H9 (cell line): ENCODE results near the gene SLC22A12. TPM values are rescaled to one million over a fixed set of nuclear protein-coding genes. Genes with fewer than 3 reads are reported as not detected.

Source experiments
- DNase-seq: peaks from one replicate; pipeline ENCODE4 v3.0.0-alpha.2; 2017
- H2AFZ ChIP-seq: one replicate; pipeline ENCODE4 v1.6.1; 2013; ENCODE audit warnings: mild to moderate bottlenecking, low read length, control low read depth, moderate library complexity
- H2AK5ac ChIP-seq: 2 replicates; pipeline ENCODE4 v1.6.1; 2013; ENCODE audit warnings: low read length, control low read depth, mixed read lengths; ENCODE audit not compliant: insufficient read length
- H2BK120ac ChIP-seq: one replicate; pipeline ENCODE4 v1.6.1; 2013; ENCODE audit warnings: low read depth, mild to moderate bottlenecking, low read length, control low read depth, inconsistent platforms; ENCODE audit not compliant: poor library complexity, severe bottlenecking
- H2BK12ac ChIP-seq: 2 replicates; pipeline ENCODE4 v1.6.1; 2013; ENCODE audit warnings: low read length, control low read depth, mixed read lengths, low read depth; ENCODE audit not compliant: insufficient read length
- H2BK15ac ChIP-seq: 2 replicates; pipeline ENCODE4 v1.6.1; 2013; ENCODE audit warnings: low read depth, low read length, control low read depth
- H2BK20ac ChIP-seq: one replicate; pipeline ENCODE4 v1.6.1; 2013; ENCODE audit warnings: low read depth, mild to moderate bottlenecking, low read length, control low read depth, inconsistent platforms; ENCODE audit not compliant: poor library complexity, severe bottlenecking
- H2BK5ac ChIP-seq: 2 replicates; pipeline ENCODE4 v1.6.1; 2013; ENCODE audit warnings: low read length, control low read depth, mixed read lengths; ENCODE audit not compliant: insufficient read length
- H3K14ac ChIP-seq: 2 replicates; pipeline ENCODE4 v1.6.1; 2013; ENCODE audit warnings: low read length, control low read depth; ENCODE audit not compliant: insufficient read depth
- H3K18ac ChIP-seq: 2 replicates; pipeline ENCODE4 v1.6.1; 2013; ENCODE audit warnings: low read depth, mild to moderate bottlenecking, mixed read lengths, low read length, control low read depth; ENCODE audit not compliant: insufficient read length
- H3K23ac ChIP-seq: 2 replicates; pipeline ENCODE4 v1.6.1; 2013; ENCODE audit warnings: low read length, control low read depth, mixed read lengths, low read depth; ENCODE audit not compliant: insufficient read length
- H3K23me2 ChIP-seq: 2 replicates; pipeline ENCODE4 v1.6.1; 2013; ENCODE audit warnings: low read depth, mild to moderate bottlenecking, mixed read lengths, low read length, control low read depth; ENCODE audit not compliant: insufficient read length, poor library complexity, severe bottlenecking
- H3K27ac ChIP-seq: 2 replicates; pipeline ENCODE4 v1.5.1; 2013; ENCODE audit warnings: low read length, control low read depth, mixed read lengths, low read depth; ENCODE audit not compliant: insufficient read length
- H3K27me3 ChIP-seq: 2 replicates; pipeline ENCODE4 v1.6.1; 2013; ENCODE audit warnings: low read length, control low read depth, inconsistent platforms; ENCODE audit not compliant: insufficient read depth
- H3K4ac ChIP-seq: 2 replicates; pipeline ENCODE4 v1.6.1; 2013; ENCODE audit warnings: low read depth, mild to moderate bottlenecking, control low read depth, inconsistent platforms, low read length, moderate library complexity
- H3K4me1 ChIP-seq: 2 replicates; pipeline ENCODE4 v1.6.1; 2013; ENCODE audit warnings: low read length, control low read depth, inconsistent platforms; ENCODE audit not compliant: insufficient read depth
- H3K4me2 ChIP-seq: 2 replicates; pipeline ENCODE4 v1.6.1; 2013; ENCODE audit warnings: low read length, control low read depth, mixed read lengths; ENCODE audit not compliant: insufficient read length, insufficient read depth
- H3K56ac ChIP-seq: 2 replicates; pipeline ENCODE4 v1.6.1; 2013; ENCODE audit warnings: low read depth, mild to moderate bottlenecking, mixed read lengths, low read length, control low read depth; ENCODE audit not compliant: insufficient read length
- H3K79me1 ChIP-seq: 2 replicates; pipeline ENCODE4 v1.6.1; 2013; ENCODE audit warnings: low read depth, mild to moderate bottlenecking, moderate library complexity, low read length, control low read depth, inconsistent platforms; ENCODE audit not compliant: insufficient read depth, poor library complexity, severe bottlenecking
- H3K79me2 ChIP-seq: 2 replicates; pipeline ENCODE4 v1.6.1; 2013; ENCODE audit warnings: low read length, control low read depth, inconsistent platforms; ENCODE audit not compliant: insufficient read depth
- H3K9ac ChIP-seq: 2 replicates; pipeline ENCODE4 v1.6.1; 2013; ENCODE audit warnings: low read length, control low read depth, mixed read lengths; ENCODE audit not compliant: insufficient read length; ENCODE audit errors: extremely low read depth
- H3K9me3 ChIP-seq: one replicate; pipeline ENCODE4 v1.6.1; 2013; ENCODE audit warnings: low read depth, low read length, inconsistent platforms; ENCODE audit not compliant: control insufficient read depth
- H3T11ph ChIP-seq: one replicate; pipeline ENCODE4 v1.6.1; 2013; ENCODE audit warnings: mild to moderate bottlenecking, low read length, control low read depth, inconsistent platforms
- H4K20me1 ChIP-seq: one replicate; pipeline ENCODE4 v1.6.1; 2013; ENCODE audit not compliant: control insufficient read depth, insufficient read length, insufficient read depth
- H4K5ac ChIP-seq: 2 replicates; pipeline ENCODE4 v1.6.1; 2013; ENCODE audit warnings: low read depth, mild to moderate bottlenecking, mixed read lengths, low read length, control low read depth; ENCODE audit not compliant: insufficient read length
- H4K8ac ChIP-seq: replicated peaks from 2 replicates; pipeline ENCODE4 v1.6.1; 2013; ENCODE audit warnings: low read length, control low read depth, mixed read lengths, low read depth; ENCODE audit not compliant: insufficient read length
- H4K91ac ChIP-seq: 2 replicates; pipeline ENCODE4 v1.6.1; 2013; ENCODE audit warnings: low read depth, mild to moderate bottlenecking, moderate library complexity, mixed read lengths, low read length, control low read depth; ENCODE audit not compliant: insufficient read length
- H3K27ac Mint-ChIP-seq, 3 experiments: 2 replicates in 2 of 3; 3 replicates in 1 of 3; pipeline ENCODE4 v1.8.0; 2020 to 2021; ENCODE audit warnings: mixed read lengths in 3 of 3, mild to moderate bottlenecking in 1 of 3, moderate library complexity in 1 of 3
- H3K27me3 Mint-ChIP-seq: 2 replicates; pipeline ENCODE4 v1.8.0; 2021; ENCODE audit warnings: low read depth, mild to moderate bottlenecking, moderate library complexity, mixed read lengths
- H3K36me3 Mint-ChIP-seq, 3 experiments: 2 replicates in 2 of 3; 3 replicates in 1 of 3; pipeline ENCODE4 v1.8.0; 2020 to 2021; ENCODE audit warnings: low read depth in 3 of 3, mixed read lengths in 3 of 3; ENCODE audit not compliant: insufficient read depth in 1 of 3
- H3K4me1 Mint-ChIP-seq, 2 experiments: 2 replicates each; pipeline ENCODE4 v1.8.0; 2020; ENCODE audit warnings: mixed read lengths in 2 of 2
- H3K4me3 Mint-ChIP-seq, 2 experiments: 2 replicates in 1 of 2; 3 replicates in 1 of 2; pipeline ENCODE4 v1.8.0; 2020 to 2021; ENCODE audit warnings: mild to moderate bottlenecking in 2 of 2, mixed read lengths in 2 of 2, moderate library complexity in 1 of 2
- H3K9me3 Mint-ChIP-seq, 2 experiments: 2 replicates in 1 of 2; 3 replicates in 1 of 2; pipeline ENCODE4 v1.8.0; 2020; ENCODE audit warnings: mild to moderate bottlenecking in 2 of 2, mixed read lengths in 2 of 2, moderate library complexity in 1 of 2
- CTCF ChIP-seq: fragments of 200-600 bp; sonication (generic); conservative IDR thresholded peaks from 3 replicates; pipeline ENCODE4 v1.8.0; 2021; ENCODE audit warnings: antibody characterized with exemption, mild to moderate bottlenecking
- WGBS: extraction: QIAGEN DNeasy Blood & Tissue Kit; methylation state at CpG from one replicate; pipeline ENCODE4 v1.1.7; 2013; ENCODE audit warnings: missing lambda C conversion rate, low lambda C conversion rate, mixed read lengths; ENCODE audit not compliant: insufficient read length; ENCODE audit errors: extremely low coverage; 5-methylcytosine and 5-hydroxymethylcytosine counted together
- total RNA-seq: library from RNA; stranded (reverse); gene quantifications from 2 replicates; pipeline ENCODE4 v1.2.1, GENCODE V29; 2021

The SLC22A12 gene
- total RNA-seq, 1 experiment from 2014 or later, result not detected

GRCh38 chr11:64632654-64633053 lies 41.6 kb downstream of the SLC22A12 start:
- no peak for TF ChIP-seq CTCF
- H3K79me1 ChIP-seq, result no peaks in the 10 kb centered on the region
- peaks cover 5% of the 10 kb centered on the region; the same call in 1 of the 2 replicates for H3K27me3 ChIP-seq
- H3K4me1 ChIP-seq, result no peaks in the 10 kb centered on the region; the same call in 1 of the 2 replicates
- Mint-ChIP-seq H3K27ac (peak overlapping the region in 1 of 3 experiments; percentile 80; a peak in 1 of 7 replicates), H3K36me3 (peaks cover 0 to 4% (median 0%) of the 10 kb centered on the region in 3 experiments; a peak in 1 of 7 replicates), H3K4me3 (no peak overlapping the region), H3K27me3 (peaks cover 66% of the 10 kb centered on the region), H3K9me3 (peaks cover 0 to 3% of the 10 kb centered on the region in 2 experiments; a peak in 1 of 5 replicates), H3K4me1 (peaks cover 13 to 30% of the 10 kb centered on the region in 2 experiments)
- no CpG with 5 or more reads among the region's 10 CpGs for WGBS
- H2AFZ ChIP-seq, result no peak overlapping the region
- no peak overlapping the region for H3K4me2 ChIP-seq
- no peak overlapping the region for H2AK5ac ChIP-seq
- no peak overlapping the region for H3T11ph ChIP-seq
- H2BK20ac ChIP-seq, result no peak overlapping the region
- no peak overlapping the region for H2BK120ac ChIP-seq
- no peak overlapping the region for H2BK12ac ChIP-seq
- H3K9me3 ChIP-seq, result no peaks in the 10 kb centered on the region
- no peak overlapping the region for H2BK5ac ChIP-seq
- no peak for DNase-seq
- H3K56ac ChIP-seq, result no peak overlapping the region
- no peak overlapping the region for H3K18ac ChIP-seq
- H3K4ac ChIP-seq, result no peak overlapping the region
- H4K91ac ChIP-seq, result no peak overlapping the region
- H3K23me2 ChIP-seq, result no peaks in the 10 kb centered on the region
- H3K23ac ChIP-seq, result no peak overlapping the region
- H3K27ac ChIP-seq, result no peak overlapping the region
- no peak overlapping the region for H4K5ac ChIP-seq
- H2BK15ac ChIP-seq, result no peak overlapping the region
- no peak overlapping the region for H3K14ac ChIP-seq
- no peaks in the 10 kb centered on the region for H4K20me1 ChIP-seq
- H3K9ac ChIP-seq, result no peak overlapping the region
- H4K8ac ChIP-seq, result no peak overlapping the region
- no peaks in the 10 kb centered on the region for H3K79me2 ChIP-seq
